IMR-90 (cell line): ENCODE results near the gene TMEM205. TPM values are rescaled to one million over a fixed set of nuclear protein-coding genes. Genes with fewer than 3 reads are reported as not detected.
"Not testable (repeated sequence)": the region's sequence is repeated elsewhere in the genome, so short reads cannot be mapped to it uniquely, and the experiment has no call there.

Experiments
- ATAC-seq: fragments of 200-7000 bp; cut with Tn5 transposase; 2 replicates; pipeline ENCODE4 v1.9.1; 2020; ENCODE audit warnings: low read depth, mild to moderate bottlenecking, moderate library complexity
- BruUV-seq: library from RNA; stranded (reverse); fragments of 400-500 nt; replicated peaks from 2 replicates; lab custom pipeline; 2021; lab: Mats Ljungman, UMichigan
- CTCF ChIA-PET: fragments of 300-600 bp; formaldehyde crosslinking; extraction: SDS; loops from one replicate; lab custom pipeline; 2021; ENCODE audit warnings: antibody characterized with exemption; lab: Yijun Ruan, JAX
- POLR2A ChIA-PET: fragments of 300-600 bp; sonication (Branson Sonifier 250); formaldehyde crosslinking; loops from one replicate; lab custom pipeline; 2022; ENCODE audit warnings: antibody characterized with exemption; ENCODE audit not compliant: unreplicated experiment; lab: Charles Lee
- DNase-seq: peaks from one replicate; pipeline ENCODE4 v3.0.0; 2013
- H2AFZ ChIP-seq: replicated peaks from 2 replicates; pipeline ENCODE3; 2013; ENCODE audit warnings: low read length, mild to moderate bottlenecking; ENCODE audit not compliant: poor library complexity
- H2AK5ac ChIP-seq: 2 replicates; pipeline ENCODE4 v1.6.1; 2013; ENCODE audit warnings: low read depth, low read length, inconsistent platforms
- H2AK9ac ChIP-seq: replicated peaks from 2 replicates; pipeline ENCODE3; 2013; ENCODE audit warnings: mild to moderate bottlenecking, low read depth, low read length, moderate library complexity; ENCODE audit not compliant: poor library complexity
- H2BK120ac ChIP-seq: 2 replicates; pipeline ENCODE4 v1.6.1; 2013; ENCODE audit warnings: low read depth, low read length, inconsistent platforms
- H2BK15ac ChIP-seq: 3 replicates; pipeline ENCODE4 v1.6.1; 2013; ENCODE audit warnings: low read depth, low read length, inconsistent platforms
- H2BK20ac ChIP-seq: 2 replicates; pipeline ENCODE4 v1.6.1; 2013; ENCODE audit warnings: low read depth, mild to moderate bottlenecking, inconsistent platforms, low read length, moderate library complexity
- H2BK5ac ChIP-seq: 2 replicates; pipeline ENCODE4 v1.6.1; 2013; ENCODE audit warnings: mild to moderate bottlenecking, low read depth, low read length, inconsistent platforms; ENCODE audit not compliant: poor library complexity, severe bottlenecking
- H3K14ac ChIP-seq: replicated peaks from 2 replicates; pipeline ENCODE4 v1.6.1; 2013; ENCODE audit warnings: low read depth, low read length, inconsistent platforms
- H3K18ac ChIP-seq: 2 replicates; pipeline ENCODE4 v1.6.1; 2013; ENCODE audit warnings: low read depth, low read length, control low read depth
- H3K23ac ChIP-seq: 2 replicates; pipeline ENCODE4 v1.6.1; 2013; ENCODE audit warnings: low read depth, low read length, inconsistent platforms
- H3K27ac ChIP-seq: 2 replicates; pipeline ENCODE4 v1.5.1; 2013; ENCODE audit warnings: mild to moderate bottlenecking, control low read depth, low read length; ENCODE audit not compliant: insufficient read depth
- H3K27me3 ChIP-seq: 2 replicates; pipeline ENCODE4 v1.6.1; 2013; ENCODE audit warnings: low read length; ENCODE audit not compliant: control insufficient read depth, insufficient read depth
- H3K36me3 ChIP-seq: 2 replicates; pipeline ENCODE4 v1.6.1; 2013; ENCODE audit warnings: low read length, mixed read lengths; ENCODE audit not compliant: control insufficient read depth, insufficient read depth
- H3K4ac ChIP-seq: 2 replicates; pipeline ENCODE4 v1.6.1; 2013; ENCODE audit warnings: low read depth, low read length, inconsistent platforms
- H3K4me1 ChIP-seq: 2 replicates; pipeline ENCODE4 v1.6.1; 2013; ENCODE audit warnings: low read length, mixed read lengths; ENCODE audit not compliant: control insufficient read depth, insufficient read depth
- H3K4me2 ChIP-seq: 2 replicates; pipeline ENCODE4 v1.6.1; 2013; ENCODE audit warnings: low read depth, mild to moderate bottlenecking, control low read depth, low read length, moderate library complexity
- H3K4me3 ChIP-seq: 2 replicates; pipeline ENCODE4 v1.5.1; 2013; ENCODE audit warnings: low read depth, mild to moderate bottlenecking, control low read depth, low read length, moderate library complexity; ENCODE audit not compliant: insufficient read depth
- H3K56ac ChIP-seq: 2 replicates; pipeline ENCODE4 v1.6.1; 2013; ENCODE audit warnings: low read length, inconsistent platforms; ENCODE audit not compliant: insufficient read depth; ENCODE audit errors: extremely low read depth
- H3K79me1 ChIP-seq, 2 experiments: 2 replicates each; pipeline ENCODE4 v1.6.1; 2013; ENCODE audit warnings: low read length in 2 of 2, inconsistent platforms in 1 of 2, low read depth in 1 of 2
- H3K9ac ChIP-seq: 2 replicates; pipeline ENCODE4 v1.6.1; 2013; ENCODE audit warnings: low read depth, low read length, control low read depth
- H3K9me1 ChIP-seq: 2 replicates; pipeline ENCODE4 v1.6.1; 2013; ENCODE audit warnings: low read length, inconsistent platforms; ENCODE audit not compliant: insufficient read depth
- H3K9me3 ChIP-seq: 2 replicates; pipeline ENCODE4 v1.6.1; 2013; ENCODE audit warnings: low read length; ENCODE audit not compliant: control insufficient read depth, insufficient read depth
- H4K20me1 ChIP-seq: 2 replicates; pipeline ENCODE4 v1.6.1; 2013; ENCODE audit warnings: low read length, inconsistent platforms; ENCODE audit not compliant: insufficient read depth
- H4K5ac ChIP-seq: 2 replicates; pipeline ENCODE4 v1.6.1; 2013; ENCODE audit warnings: mild to moderate bottlenecking, low read depth, low read length, control low read depth
- H4K8ac ChIP-seq, 2 experiments: 2 replicates each; pipeline ENCODE4 v1.6.1; 2013; ENCODE audit warnings: low read depth in 2 of 2, low read length in 2 of 2, control low read depth in 1 of 2, inconsistent platforms in 1 of 2
- H4K91ac ChIP-seq: 2 replicates; pipeline ENCODE4 v1.6.1; 2013; ENCODE audit warnings: low read depth, low read length, inconsistent platforms; ENCODE audit not compliant: insufficient read depth
- MAZ ChIP-seq: IDR thresholded peaks from 2 replicates; pipeline ENCODE4 v1.6.1; 2012; ENCODE audit warnings: low read depth, mild to moderate bottlenecking, low read length, improper control_type of control experiment, moderate library complexity, borderline replicate concordance
- POLR2A ChIP-seq: IDR thresholded peaks from 2 replicates; pipeline ENCODE4 v1.6.1; 2012; ENCODE audit warnings: mild to moderate bottlenecking, low read depth, low read length
- RFX5 ChIP-seq: IDR thresholded peaks from 2 replicates; pipeline ENCODE4 v1.8.0; 2012; ENCODE audit warnings: low read depth, mild to moderate bottlenecking, low read length, moderate library complexity
- WGBS, 2 experiments: methylation state at CpG; one replicate each; pipeline versions ENCODE4 v1.1.5 to v1.1.7; 2013; ENCODE audit warnings: missing lambda C conversion rate in 2 of 2; ENCODE audit not compliant: insufficient read length in 1 of 2; ENCODE audit errors: extremely low coverage in 2 of 2; 5-methylcytosine and 5-hydroxymethylcytosine counted together
- dilution Hi-C: fragments of 300-500 bp; cut with HindIII; formaldehyde crosslinking; loops from one replicate; pipeline ENCODE4 v1.14.3; 2018; ENCODE audit warnings: low sequenced_read_pairs; ENCODE audit not compliant: unreplicated experiment
- in situ Hi-C: fragments of 300-500 bp; cut with MboI; formaldehyde crosslinking; loops from 3 replicates; pipeline ENCODE4 v1.14.3; 2019; ENCODE audit warnings: low sequenced_read_pairs, inconsistent platforms, mixed read lengths
- intact Hi-C: fragments of 100-400 bp; cut with micrococcal nuclease; formaldehyde crosslinking; loops from 2 replicates; pipeline ENCODE4 v1.10.0; 2022
- polyA plus RNA-seq, 3 experiments: library from polyadenylated mRNA; depleted of rRNA; stranded (reverse); fragments of >200 nt; gene quantifications; 2 replicates each; pipeline ENCODE4 v1.2.3, GENCODE V29; 2012; ENCODE audit warnings: low replicate concordance in 1 of 3
- total RNA-seq: library from RNA; depleted of rRNA; stranded (reverse); fragments of >200 nt; gene quantifications from 2 replicates; pipeline ENCODE4 v1.2.3, GENCODE V29; 2012

The TMEM205 gene
- total and polyA plus RNA-seq, 2 of the 4 experiments (the other 2 are of a cell fraction) = 110 to 136 TPM

GRCh38 chr19:11355160-11356073, 9.3 kb upstream of the TMEM205 start, which contains the start of gene PLPPR2:
PLPPR2 (plus strand) TSS chr19:11355432; CDS start chr19:11357674, 2,242 bp downstream.
- peak within 1 kb of the TSS; percentile 11; the same call in 1 of the 2 replicates for H4K5ac ChIP-seq
- peak within 1 kb of the TSS; percentile 67 for H3K23ac ChIP-seq
- peaks cover 8% of the 10 kb centered on the region for H3K4me1 ChIP-seq
- peak within 1 kb of the TSS; percentile 92 for H3K14ac ChIP-seq
- H3K9ac ChIP-seq = peak within 1 kb of the TSS; percentile 88
- CTCF ChIA-PET = no interaction called here
- H4K20me1 ChIP-seq = peaks cover 16% of the 10 kb centered on the region
- peak; percentile 81 for DNase-seq
- peak within 1 kb of the TSS; percentile 47 for H2BK5ac ChIP-seq
- H3K56ac ChIP-seq = peak within 1 kb of the TSS; percentile 43; the same call in 1 of the 2 replicates
- peak within 1 kb of the TSS; percentile 73 for H3K4ac ChIP-seq
- H3K18ac ChIP-seq = peak within 1 kb of the TSS; percentile 21; the same call in 1 of the 2 replicates
- H2AK5ac ChIP-seq = peak within 1 kb of the TSS; percentile 79
- H2AFZ ChIP-seq = peak within 1 kb of the TSS; percentile 98
- TF ChIP-seq RFX5 = no peak
- TF ChIP-seq MAZ = peak; percentile 51; the same call in 1 of the 2 replicates
- peak; percentile 84 for TF ChIP-seq POLR2A
- in situ Hi-C loops = no loop called here
- peaks cover 7% of the 10 kb centered on the region; the same call in 1 of the 2 replicates for H3K36me3 ChIP-seq
- WGBS, 2 experiments = 30% methylated on average over 6 of the region's 62 CpGs; no CpG with 5 or more reads in 1 of the 2 experiments
- BruUV-seq = no TSS peak
- H2BK120ac ChIP-seq = no peak within 1 kb of the TSS; the same call in 1 of the 2 replicates
- intact Hi-C loops = no loop called here
- H3K9me1 ChIP-seq = peaks cover 16% of the 10 kb centered on the region
- H2BK20ac ChIP-seq = no peak within 1 kb of the TSS
- H3K79me1 ChIP-seq = peaks cover 13 to 23% of the 10 kb centered on the region in 2 experiments
- H3K27ac ChIP-seq = peak within 1 kb of the TSS; percentile 32
- H3K4me3 ChIP-seq = peak within 1 kb of the TSS; percentile 85
- H4K8ac ChIP-seq = peak within 1 kb of the TSS in 1 of 2 experiments; percentile 81; a peak in 2 of 4 replicates
- H2AK9ac ChIP-seq = peak within 1 kb of the TSS; percentile 98
- no peaks in the 10 kb centered on the region for H3K27me3 ChIP-seq
- peak within 1 kb of the TSS; percentile 95 for H3K4me2 ChIP-seq
- peak within 1 kb of the TSS; percentile 4; the same call in 1 of the 2 replicates for H4K91ac ChIP-seq
- H3K9me3 ChIP-seq = no peaks in the 10 kb centered on the region
- ATAC-seq = peak; percentile 100
- dilution Hi-C loops = no loop called here
- POLR2A ChIA-PET = interaction anchor here (0.6 to 0.7 kb wide), 2 partner anchors 22 to 91 kb away, joined by 3 to 4 read pairs; no protein-coding TSS in a partner anchor
- peak within 1 kb of the TSS; percentile 0; the same call in 1 of the 3 replicates for H2BK15ac ChIP-seq

DNA sequence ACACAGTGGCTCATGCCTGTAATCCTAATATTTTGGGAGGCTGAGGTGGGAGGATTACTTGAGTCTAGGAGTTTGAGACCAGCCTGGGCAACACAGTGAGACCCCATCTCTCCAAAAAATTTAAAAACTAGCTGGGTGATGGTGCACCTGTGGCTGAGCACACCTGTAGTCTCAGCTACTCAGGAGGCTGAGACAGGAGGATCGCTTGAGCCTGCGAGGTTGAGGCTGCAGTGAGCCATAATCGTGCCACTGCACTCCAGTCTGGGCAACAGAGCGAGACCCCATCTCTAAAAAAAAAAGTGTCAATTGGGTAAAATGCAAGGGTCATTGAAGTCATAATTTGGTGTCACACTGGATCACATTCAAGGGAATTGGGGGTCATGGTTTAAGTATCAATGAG, 8.0 kb upstream of the TMEM205 start:
- H2AK9ac ChIP-seq, in situ Hi-C loops, H3K9ac ChIP-seq, BruUV-seq, dilution Hi-C loops, H3K14ac ChIP-seq, DNase-seq, H3K23ac ChIP-seq, H3K4me1 ChIP-seq, POLR2A ChIA-PET, H3K27ac ChIP-seq, H3K27me3 ChIP-seq, H3K9me3 ChIP-seq, H3K56ac ChIP-seq, H2AK5ac ChIP-seq, H3K4ac ChIP-seq, H3K4me2 ChIP-seq, H3K18ac ChIP-seq, H4K5ac ChIP-seq, H2BK120ac ChIP-seq, H3K4me3 ChIP-seq, intact Hi-C loops, H4K91ac ChIP-seq, H2BK15ac ChIP-seq, H2BK5ac ChIP-seq, H4K8ac ChIP-seq, H2BK20ac ChIP-seq, H2AFZ ChIP-seq, ATAC-seq, H3K36me3 ChIP-seq: not testable (repeated sequence)
- H3K9me1 ChIP-seq = peaks cover 16% of the 10 kb centered on the region
- 100% methylated on average over 2 of the region's 4 CpGs; no CpG with 5 or more reads in 1 of the 2 experiments for WGBS, 2 experiments
- CTCF ChIA-PET = interaction anchor here (1.3 kb wide), 1 partner anchor 27 kb away, joined by 3 read pairs; no protein-coding TSS in a partner anchor
- H3K79me1 ChIP-seq = peaks cover 13 to 23% of the 10 kb centered on the region in 2 experiments
- H4K20me1 ChIP-seq = peaks cover 16% of the 10 kb centered on the region
